SK-N-SH (cell line): Measurements from ENCODE around the gene DACH1. TPM values are rescaled to one million over a fixed set of nuclear protein-coding genes. Genes with fewer than 3 reads are reported as not detected.

ENCODE experiments used
- CTCF ChIA-PET: fragments of 300-600, 350-600 bp; formaldehyde crosslinking; extraction: SDS; loops from one replicate; lab custom pipeline; 2021; lab: Yijun Ruan, JAX
- POLR2A ChIA-PET: fragments of 350-600 bp; sonication (Branson Sonifier 250); formaldehyde crosslinking; extraction: SDS; loops from one replicate; lab custom pipeline; 2020; ENCODE audit warnings: antibody characterized with exemption, inconsistent platforms; lab: Yijun Ruan, JAX
- DNase-seq: peaks from one replicate; pipeline ENCODE4 v3.0.0; 2012
- H2AFZ ChIP-seq: fragments of 200-600 bp; sonication (generic); 2 replicates; pipeline ENCODE4 v1.8.1; 2016; ENCODE audit warnings: antibody characterized with exemption, mild to moderate bottlenecking, low read depth
- H3F3A ChIP-seq: fragments of 200-600 bp; sonication (generic); replicated peaks from 2 replicates; pipeline ENCODE3; 2016; ENCODE audit warnings: antibody characterized with exemption, mild to moderate bottlenecking; ENCODE audit not compliant: insufficient read depth
- H3K27ac ChIP-seq, 2 experiments: fragments of 200-500 bp in 1 of 2; fragments of 200-600 bp in 1 of 2; sonication (Bioruptor generic) in 1 of 2; sonication (generic), shearing (Covaris generic) in 1 of 2; 2 replicates each; pipeline versions ENCODE4 v1.5.1 to v1.6.1; 2014 to 2016; ENCODE audit warnings: low read depth in 2 of 2, inconsistent platforms in 1 of 2, low read length in 1 of 2, mild to moderate bottlenecking in 1 of 2, mixed read lengths in 1 of 2
- H3K27me3 ChIP-seq: fragments of 200-600 bp; sonication (generic), shearing (Covaris generic); 2 replicates; pipeline ENCODE4 v1.6.1; 2016; ENCODE audit warnings: mixed run types; ENCODE audit not compliant: insufficient read depth
- H3K36me3 ChIP-seq, 2 experiments: fragments of 200-500 bp in 1 of 2; fragments of 200-600 bp in 1 of 2; sonication (Bioruptor generic) in 1 of 2; sonication (generic) in 1 of 2; replicated peaks in 1 of 2; 2 replicates each; pipeline versions ENCODE3 to v1.5.1; 2014 to 2016; ENCODE audit warnings: low read length in 1 of 2, mild to moderate bottlenecking in 1 of 2; ENCODE audit not compliant: insufficient read depth in 2 of 2, control insufficient read depth in 1 of 2
- H3K4me1 ChIP-seq, 2 experiments: fragments of 200-500 bp in 1 of 2; fragments of 200-600 bp in 1 of 2; sonication (Bioruptor generic) in 1 of 2; sonication (generic), shearing (Covaris generic) in 1 of 2; 2 replicates each; pipeline versions ENCODE4 v1.5.1 to v1.6.1; 2014 to 2016; ENCODE audit warnings: low read depth in 1 of 2, low read length in 1 of 2, mixed run types in 1 of 2; ENCODE audit not compliant: insufficient read depth in 2 of 2, control insufficient read depth in 1 of 2
- H3K4me2 ChIP-seq: fragments of 200-600 bp; sonication (generic), shearing (Covaris generic); 2 replicates; pipeline ENCODE4 v1.6.1; 2017; ENCODE audit warnings: mixed run types
- H3K4me3 ChIP-seq, 2 experiments: fragments of 200-500 bp in 1 of 2; fragments of 200-600 bp in 1 of 2; sonication (Bioruptor generic) in 1 of 2; sonication (generic), shearing (Covaris generic) in 1 of 2; 2 replicates each; pipeline versions ENCODE4 v1.5.1 to v1.8.1; 2014 to 2016; ENCODE audit warnings: low read depth in 2 of 2, inconsistent platforms in 1 of 2, low read length in 1 of 2, mild to moderate bottlenecking in 1 of 2, mixed read lengths in 1 of 2, moderate library complexity in 1 of 2
- H3K79me2 ChIP-seq: fragments of 200-600 bp; sonication (generic); 2 replicates; pipeline ENCODE4 v1.8.1; 2017; ENCODE audit warnings: mild to moderate bottlenecking; ENCODE audit not compliant: insufficient read depth
- H3K9ac ChIP-seq: fragments of 200-600 bp; sonication (generic); 2 replicates; pipeline ENCODE4 v1.6.1; 2017; ENCODE audit warnings: mixed run types
- H3K9me2 ChIP-seq: fragments of 200-600 bp; sonication (generic); 2 replicates; pipeline ENCODE4 v1.6.1; 2017; ENCODE audit warnings: mixed run types
- H3K9me3 ChIP-seq: fragments of 200-600 bp; sonication (generic); 2 replicates; pipeline ENCODE4 v1.6.1; 2017; ENCODE audit warnings: mixed run types, mild to moderate bottlenecking, moderate library complexity
- H4K20me1 ChIP-seq: fragments of 200-600 bp; sonication (generic); 2 replicates; pipeline ENCODE4 v1.6.1; 2017; ENCODE audit warnings: mild to moderate bottlenecking, mixed run types; ENCODE audit not compliant: insufficient read depth
- CHD2 ChIP-seq: fragments of 150-350 bp; IDR thresholded peaks from 2 replicates; pipeline ENCODE4 v1.6.1; 2018; ENCODE audit warnings: low read length; ENCODE audit not compliant: partially characterized antibody
- ELF1 ChIP-seq: IDR thresholded peaks from 2 replicates; pipeline ENCODE4 v1.4.0; 2012
- EP300 ChIP-seq, 2 experiments: IDR thresholded peaks; 2 replicates each; pipeline versions ENCODE4 v1.4.0 to v1.6.1; 2012; ENCODE audit warnings: borderline replicate concordance in 1 of 2, low read depth in 1 of 2, low read length in 1 of 2
- FOSL2 ChIP-seq: IDR thresholded peaks from 2 replicates; pipeline ENCODE4 v1.4.0; 2012; ENCODE audit warnings: low read depth, mild to moderate bottlenecking, moderate library complexity, borderline replicate concordance
- FOXM1 ChIP-seq: IDR thresholded peaks from 2 replicates; pipeline ENCODE4 v1.4.0; 2012; ENCODE audit warnings: low read depth, mild to moderate bottlenecking
- MAX ChIP-seq: IDR thresholded peaks from 2 replicates; pipeline ENCODE4 v1.4.0; 2012; ENCODE audit warnings: low read depth
- MXI1 ChIP-seq: IDR thresholded peaks from 2 replicates; pipeline ENCODE4 v1.6.1; 2012; ENCODE audit warnings: mild to moderate bottlenecking, low read depth, low read length, improper control_type of control experiment
- NRF1 ChIP-seq: IDR thresholded peaks from 2 replicates; pipeline ENCODE4 v1.6.1; 2012; ENCODE audit warnings: low read depth, mild to moderate bottlenecking, low read length
- POLR2AphosphoS5 ChIP-seq: IDR thresholded peaks from 2 replicates; pipeline ENCODE4 v1.6.1; 2012; ENCODE audit warnings: low read depth, low read length
- RAD21 ChIP-seq: IDR thresholded peaks from 2 replicates; pipeline ENCODE4 v1.6.1; 2012; ENCODE audit warnings: mild to moderate bottlenecking, low read length
- RCOR1 ChIP-seq: fragments of 150-350 bp; IDR thresholded peaks from 2 replicates; pipeline ENCODE4 v1.6.1; 2017; ENCODE audit warnings: antibody characterized with exemption, low read length
- REST ChIP-seq: IDR thresholded peaks from 2 replicates; pipeline ENCODE4 v1.6.1; 2012; ENCODE audit warnings: mild to moderate bottlenecking, low read depth, low read length, moderate library complexity
- RXRA ChIP-seq: IDR thresholded peaks from 2 replicates; pipeline ENCODE4 v1.4.0; 2012; ENCODE audit warnings: low read depth, mild to moderate bottlenecking, borderline replicate concordance
- SMC3 ChIP-seq: IDR thresholded peaks from 2 replicates; pipeline ENCODE4 v1.6.1; 2012; ENCODE audit warnings: low read depth, low read length, improper control_type of control experiment
- TAF1 ChIP-seq: IDR thresholded peaks from 2 replicates; pipeline ENCODE4 v1.6.1; 2012; ENCODE audit warnings: low read depth, mild to moderate bottlenecking, low read length, moderate library complexity, borderline replicate concordance
- TEAD4 ChIP-seq: IDR thresholded peaks from 2 replicates; pipeline ENCODE4 v1.4.0; 2012; ENCODE audit warnings: mild to moderate bottlenecking, borderline replicate concordance; ENCODE audit not compliant: insufficient read depth
- USF2 ChIP-seq: fragments of 150-350 bp; IDR thresholded peaks from 2 replicates; pipeline ENCODE4 v1.6.1; 2017; ENCODE audit warnings: antibody characterized with exemption, low read length, low read depth, borderline replicate concordance
- ZBTB33 ChIP-seq: IDR thresholded peaks from 2 replicates; pipeline ENCODE4 v1.4.0; 2012; ENCODE audit warnings: low read depth, borderline replicate concordance
- WGBS: methylation state at CpG from one replicate; pipeline ENCODE4 v1.1.6; 2017; ENCODE audit warnings: low lambda C conversion rate; 5-methylcytosine and 5-hydroxymethylcytosine counted together
- polyA plus RNA-seq, 3 experiments: library from polyadenylated mRNA; depleted of rRNA; stranded (reverse); fragments of >200 nt; gene quantifications; 2 replicates each; pipeline ENCODE4 v1.2.3, GENCODE V29; 2012
- TF ChIP-seq, protein P1 (sequence below): IDR thresholded peaks from 2 replicates; pipeline ENCODE4; 2012
- TF ChIP-seq, protein P2 (sequence below): fragments of 150-350 bp; IDR thresholded peaks from 2 replicates; pipeline ENCODE4 v1.6.1; 2016; ENCODE audit warnings: mild to moderate bottlenecking, low read depth, low read length

Gene DACH1
- polyA plus RNA-seq, 1 of the 3 experiments (the other 2 are of a cell fraction): 0.21 TPM

DNA sequence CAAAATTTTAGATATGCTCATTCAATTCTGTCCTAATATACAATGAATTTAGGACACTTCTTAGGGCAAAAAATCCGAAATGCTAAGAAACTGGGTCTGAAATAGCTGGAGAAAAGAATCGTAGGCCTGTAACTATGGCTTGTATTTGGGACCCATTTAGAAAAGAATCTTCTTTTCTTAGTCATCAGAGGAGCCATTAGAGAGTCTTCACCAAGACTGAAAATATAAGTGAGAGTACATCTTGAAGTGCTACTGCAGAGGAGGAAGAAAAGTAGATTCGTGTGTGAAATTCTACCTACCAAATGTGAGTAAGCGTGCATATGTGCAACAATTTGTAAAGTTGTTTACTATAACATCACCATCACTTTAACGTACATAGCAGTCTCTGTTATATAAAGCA lies 8.8 kb upstream of the DACH1 start:
- CTCF ChIA-PET: no interaction called here
- 62% methylated on average over 5 of the region's 5 CpGs for WGBS

GRCh38 chr13:71874458-71874857 lies 7.5 kb upstream of the DACH1 start:
- no peaks in the 10 kb centered on the region for H3K36me3 ChIP-seq
- no peak overlapping the region for H3K4me3 ChIP-seq
- no peaks in the 10 kb centered on the region for H3K27me3 ChIP-seq
- no peaks in the 10 kb centered on the region for H4K20me1 ChIP-seq
- no peaks in the 10 kb centered on the region for H3K79me2 ChIP-seq
- CTCF ChIA-PET: interaction anchor here (1.1 kb wide), 1 partner anchor 822 kb away, joined by 3 read pairs; no protein-coding TSS in a partner anchor
- no peak overlapping the region; a peak in 1 of 4 replicates for H3K27ac ChIP-seq
- POLR2A ChIA-PET: no interaction called here
- H2AFZ ChIP-seq: no peak overlapping the region
- peaks cover 0 to 4% of the 10 kb centered on the region in 2 experiments; a peak in 2 of 4 replicates for H3K4me1 ChIP-seq
- DNase-seq: no peak
- H3K9me2 ChIP-seq: no peaks in the 10 kb centered on the region
- H3K9me3 ChIP-seq: no peaks in the 10 kb centered on the region
- no peak overlapping the region for H3K4me2 ChIP-seq
- no peak overlapping the region for H3K9ac ChIP-seq
- no peaks in the 10 kb centered on the region for H3F3A ChIP-seq
- 70% methylated on average over 2 of the region's 2 CpGs for WGBS
- TF ChIP-seq REST (no peak), EP300 (IDR thresholded peaks at IDR 0.05; ENCODE audit: borderline replicate concordance in 1 of 2, low read depth in 1 of 2, low read length in 1 of 2) (no peak), ELF1 (no peak), NRF1 (no peak), RCOR1 (no peak), MAX (no peak), TEAD4 (no peak), ZBTB33 (no peak), USF2 (no peak), POLR2AphosphoS5 (no peak), TAF1 (no peak), RXRA (no peak)

More for the DNA sequence above, 8.8 kb upstream of the DACH1 start:
- POLR2A ChIA-PET: no interaction called here
- no peak overlapping the region for H3K4me2 ChIP-seq
- H3K79me2 ChIP-seq: no peaks in the 10 kb centered on the region
- peaks cover 2% of the 10 kb centered on the region for H3F3A ChIP-seq
- no peaks in the 10 kb centered on the region for H3K27me3 ChIP-seq
- H3K9me2 ChIP-seq: no peaks in the 10 kb centered on the region
- TF ChIP-seq RCOR1 (no peak), FOXM1 (no peak), SMC3 (no peak), MXI1 (no peak), FOSL2 (no peak), CHD2 (no peak), RAD21 (no peak)
- TF ChIP-seq, protein P1, sequence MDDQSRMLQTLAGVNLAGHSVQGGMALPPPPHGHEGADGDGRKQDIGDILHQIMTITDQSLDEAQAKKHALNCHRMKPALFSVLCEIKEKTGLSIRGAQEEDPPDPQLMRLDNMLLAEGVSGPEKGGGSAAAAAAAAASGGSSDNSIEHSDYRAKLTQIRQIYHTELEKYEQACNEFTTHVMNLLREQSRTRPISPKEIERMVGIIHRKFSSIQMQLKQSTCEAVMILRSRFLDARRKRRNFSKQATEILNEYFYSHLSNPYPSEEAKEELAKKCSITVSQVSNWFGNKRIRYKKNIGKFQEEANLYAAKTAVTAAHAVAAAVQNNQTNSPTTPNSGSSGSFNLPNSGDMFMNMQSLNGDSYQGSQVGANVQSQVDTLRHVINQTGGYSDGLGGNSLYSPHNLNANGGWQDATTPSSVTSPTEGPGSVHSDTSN: no peak
- TF ChIP-seq, protein P2, sequence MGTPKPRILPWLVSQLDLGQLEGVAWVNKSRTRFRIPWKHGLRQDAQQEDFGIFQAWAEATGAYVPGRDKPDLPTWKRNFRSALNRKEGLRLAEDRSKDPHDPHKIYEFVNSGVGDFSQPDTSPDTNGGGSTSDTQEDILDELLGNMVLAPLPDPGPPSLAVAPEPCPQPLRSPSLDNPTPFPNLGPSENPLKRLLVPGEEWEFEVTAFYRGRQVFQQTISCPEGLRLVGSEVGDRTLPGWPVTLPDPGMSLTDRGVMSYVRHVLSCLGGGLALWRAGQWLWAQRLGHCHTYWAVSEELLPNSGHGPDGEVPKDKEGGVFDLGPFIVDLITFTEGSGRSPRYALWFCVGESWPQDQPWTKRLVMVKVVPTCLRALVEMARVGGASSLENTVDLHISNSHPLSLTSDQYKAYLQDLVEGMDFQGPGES: no peak
- TF ChIP-seq, all 33 proteins: peak for 0
- H2AFZ ChIP-seq: no peak overlapping the region
- H4K20me1 ChIP-seq: no peaks in the 10 kb centered on the region
- no peaks in the 10 kb centered on the region for H3K36me3 ChIP-seq
- H3K4me3 ChIP-seq: no peak overlapping the region
- H3K9ac ChIP-seq: no peak overlapping the region
- peaks cover 0 to 2% of the 10 kb centered on the region in 2 experiments; a peak in 2 of 4 replicates for H3K4me1 ChIP-seq
- H3K27ac ChIP-seq: no peak overlapping the region
- no peaks in the 10 kb centered on the region for H3K9me3 ChIP-seq
- no peak for DNase-seq
